ENCODE data around the gene EIF3K. TPM values are rescaled to one million over a fixed set of nuclear protein-coding genes. Genes with fewer than 3 reads are reported as not detected.

Gene EIF3K
- total RNA-seq, 2 donors from 2014 or later = 303 to 334 TPM

- Histone ChIP-seq H3K9me3 (ENCODE audit: control insufficient read depth, low read length) (no peaks in the 10 kb centered on the region), H3K27ac (ENCODE audit: low read depth, low read length) (no peak overlapping the region), H3K4me3 (ENCODE audit: low read length) (no peak overlapping the region), H3K36me3 (ENCODE audit: control insufficient read depth, insufficient read depth, low read length) (no peaks in the 10 kb centered on the region), H3K4me1 (ENCODE audit: control insufficient read depth, insufficient read depth, low read length) (no peaks in the 10 kb centered on the region), H3K9ac (ENCODE audit: extremely low read depth, low read length, poor library complexity, severe bottlenecking) (no peak overlapping the region), H3K27me3 (ENCODE audit: control insufficient read depth, insufficient read depth, low read length, poor library complexity, severe bottlenecking) (no peaks in the 10 kb centered on the region)
- Mint-ChIP-seq H3K36me3 (ENCODE audit: low read depth) (no peaks in the 10 kb centered on the region), H3K9me3 (no peaks in the 10 kb centered on the region), H3K27me3 (ENCODE audit: insufficient read depth) (no peaks in the 10 kb centered on the region), H3K27ac (no peak overlapping the region), H3K4me3 (no peak overlapping the region), H3K4me1 (no peaks in the 10 kb centered on the region)
- DNase-seq = no peak
- 86 to 92% methylated on average over 6 to 14 of the region's 14 CpGs for WGBS, 2 experiments (ENCODE audit: insufficient coverage in 1 of 2, insufficient read length in 1 of 2)
- no peak for TF ChIP-seq CTCF (conservative IDR thresholded peaks at IDR 0.05)
These were observed 35.6 kb upstream of the EIF3K start for GRCh38 chr19:38583219-38583984.

GRCh38 chr19:38583985-38584305 lies 35.0 kb upstream of the EIF3K start:
- H3K9me3 Mint-ChIP-seq = no peaks in the 10 kb centered on the region
- no peak overlapping the region for H3K27ac Mint-ChIP-seq
- no peaks in the 10 kb centered on the region for H3K4me1 ChIP-seq (ENCODE audit: control insufficient read depth, insufficient read depth, low read length)
- H3K9me3 ChIP-seq (ENCODE audit: control insufficient read depth, low read length) = no peaks in the 10 kb centered on the region
- no peaks in the 10 kb centered on the region for H3K36me3 ChIP-seq (ENCODE audit: control insufficient read depth, insufficient read depth, low read length)
- WGBS, 2 experiments (ENCODE audit: insufficient coverage in 1 of 2, insufficient read length in 1 of 2) = 79 to 92% methylated on average over 3 to 4 of the region's 4 CpGs
- H3K27me3 ChIP-seq (ENCODE audit: control insufficient read depth, insufficient read depth, low read length, poor library complexity, severe bottlenecking) = no peaks in the 10 kb centered on the region
- H3K27ac ChIP-seq (ENCODE audit: low read depth, low read length) = no peak overlapping the region
- H3K4me3 ChIP-seq (ENCODE audit: low read length) = no peak overlapping the region
- H3K9ac ChIP-seq (ENCODE audit: extremely low read depth, low read length, poor library complexity, severe bottlenecking) = no peak overlapping the region
- H3K27me3 Mint-ChIP-seq (ENCODE audit: insufficient read depth) = no peaks in the 10 kb centered on the region
- no peak overlapping the region for H3K4me3 Mint-ChIP-seq
- no peaks in the 10 kb centered on the region for H3K4me1 Mint-ChIP-seq
- no peak for TF ChIP-seq CTCF (conservative IDR thresholded peaks at IDR 0.05)
- DNase-seq = no peak
- no peaks in the 10 kb centered on the region for H3K36me3 Mint-ChIP-seq (ENCODE audit: low read depth)

- no peak for TF ChIP-seq CTCF (conservative IDR thresholded peaks at IDR 0.05)
- WGBS, 2 experiments (ENCODE audit: insufficient coverage in 1 of 2, insufficient read length in 1 of 2) = 93 to 100% methylated on average over 1 of the region's 2 CpGs
- Mint-ChIP-seq H3K9me3 (no peaks in the 10 kb centered on the region), H3K4me1 (no peaks in the 10 kb centered on the region), H3K27me3 (ENCODE audit: insufficient read depth) (no peaks in the 10 kb centered on the region), H3K27ac (no peak overlapping the region), H3K4me3 (no peak overlapping the region), H3K36me3 (ENCODE audit: low read depth) (no peaks in the 10 kb centered on the region)
- Histone ChIP-seq H3K36me3 (ENCODE audit: control insufficient read depth, insufficient read depth, low read length) (no peaks in the 10 kb centered on the region), H3K27me3 (ENCODE audit: control insufficient read depth, insufficient read depth, low read length, poor library complexity, severe bottlenecking) (no peaks in the 10 kb centered on the region), H3K4me3 (ENCODE audit: low read length) (no peak overlapping the region), H3K9me3 (ENCODE audit: control insufficient read depth, low read length) (no peaks in the 10 kb centered on the region), H3K27ac (ENCODE audit: low read depth, low read length) (no peak overlapping the region), H3K4me1 (ENCODE audit: control insufficient read depth, insufficient read depth, low read length) (no peaks in the 10 kb centered on the region), H3K9ac (ENCODE audit: extremely low read depth, low read length, poor library complexity, severe bottlenecking) (no peak overlapping the region)
- no peak for DNase-seq
These were observed 31.4 kb upstream of the EIF3K start for GRCh38 chr19:38587562-38587961.
